ENCODE data around the gene INMT.

Gene INMT

GRCh38 chr7:30789334-30789711, 37.4 kb downstream of the INMT start:
- peak overlapping the region; percentile 75 to 81 for H3K27ac ChIP-seq
- no peak for DNase-seq (ENCODE audit: low spot score)
- TF ChIP-seq, protein P1, sequence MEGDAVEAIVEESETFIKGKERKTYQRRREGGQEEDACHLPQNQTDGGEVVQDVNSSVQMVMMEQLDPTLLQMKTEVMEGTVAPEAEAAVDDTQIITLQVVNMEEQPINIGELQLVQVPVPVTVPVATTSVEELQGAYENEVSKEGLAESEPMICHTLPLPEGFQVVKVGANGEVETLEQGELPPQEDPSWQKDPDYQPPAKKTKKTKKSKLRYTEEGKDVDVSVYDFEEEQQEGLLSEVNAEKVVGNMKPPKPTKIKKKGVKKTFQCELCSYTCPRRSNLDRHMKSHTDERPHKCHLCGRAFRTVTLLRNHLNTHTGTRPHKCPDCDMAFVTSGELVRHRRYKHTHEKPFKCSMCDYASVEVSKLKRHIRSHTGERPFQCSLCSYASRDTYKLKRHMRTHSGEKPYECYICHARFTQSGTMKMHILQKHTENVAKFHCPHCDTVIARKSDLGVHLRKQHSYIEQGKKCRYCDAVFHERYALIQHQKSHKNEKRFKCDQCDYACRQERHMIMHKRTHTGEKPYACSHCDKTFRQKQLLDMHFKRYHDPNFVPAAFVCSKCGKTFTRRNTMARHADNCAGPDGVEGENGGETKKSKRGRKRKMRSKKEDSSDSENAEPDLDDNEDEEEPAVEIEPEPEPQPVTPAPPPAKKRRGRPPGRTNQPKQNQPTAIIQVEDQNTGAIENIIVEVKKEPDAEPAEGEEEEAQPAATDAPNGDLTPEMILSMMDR (IDR thresholded peaks at IDR 0.05): no peak

DNA sequence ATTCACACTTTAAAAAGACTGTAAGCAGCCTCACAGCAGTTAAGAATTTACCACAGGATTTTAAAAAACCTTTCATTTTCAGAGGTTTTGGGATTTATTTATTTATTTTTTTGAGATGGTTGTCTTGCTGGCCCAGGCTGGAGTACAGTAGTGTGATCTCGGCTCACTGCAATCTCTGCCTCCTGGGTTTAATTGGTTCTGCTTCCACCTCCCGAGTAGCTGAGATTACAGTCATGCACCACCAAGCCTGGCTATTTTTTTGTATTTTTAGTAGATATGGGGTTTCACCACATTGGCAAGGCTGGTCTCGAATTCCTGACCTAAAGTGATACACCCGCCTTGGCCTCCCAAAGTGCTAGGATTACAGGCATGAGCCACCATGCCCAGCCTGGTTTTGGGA, 38.4 kb downstream of the INMT start:
- no peak overlapping the region for H3K4me3 ChIP-seq
- TF ChIP-seq, protein P1 (IDR thresholded peaks at IDR 0.05): no peak
- DNase-seq (ENCODE audit: low spot score): no peak
- peak overlapping the region; percentile 18 to 75 for H3K27ac ChIP-seq

More at GRCh38 chr7:30789334-30789711, 37.4 kb downstream of the INMT start:
- H3K4me3 ChIP-seq: no peak overlapping the region

- no peak for DNase-seq (ENCODE audit: low spot score)
- Histone ChIP-seq H3K27ac (peak overlapping the region in 1 of 2 donors; percentile 18), H3K4me3 (no peak overlapping the region)
- TF ChIP-seq, protein P1 (IDR thresholded peaks at IDR 0.05): no peak
Measured at GRCh38 chr7:30791114-30791513, 39.2 kb downstream of the INMT start.

DNA sequence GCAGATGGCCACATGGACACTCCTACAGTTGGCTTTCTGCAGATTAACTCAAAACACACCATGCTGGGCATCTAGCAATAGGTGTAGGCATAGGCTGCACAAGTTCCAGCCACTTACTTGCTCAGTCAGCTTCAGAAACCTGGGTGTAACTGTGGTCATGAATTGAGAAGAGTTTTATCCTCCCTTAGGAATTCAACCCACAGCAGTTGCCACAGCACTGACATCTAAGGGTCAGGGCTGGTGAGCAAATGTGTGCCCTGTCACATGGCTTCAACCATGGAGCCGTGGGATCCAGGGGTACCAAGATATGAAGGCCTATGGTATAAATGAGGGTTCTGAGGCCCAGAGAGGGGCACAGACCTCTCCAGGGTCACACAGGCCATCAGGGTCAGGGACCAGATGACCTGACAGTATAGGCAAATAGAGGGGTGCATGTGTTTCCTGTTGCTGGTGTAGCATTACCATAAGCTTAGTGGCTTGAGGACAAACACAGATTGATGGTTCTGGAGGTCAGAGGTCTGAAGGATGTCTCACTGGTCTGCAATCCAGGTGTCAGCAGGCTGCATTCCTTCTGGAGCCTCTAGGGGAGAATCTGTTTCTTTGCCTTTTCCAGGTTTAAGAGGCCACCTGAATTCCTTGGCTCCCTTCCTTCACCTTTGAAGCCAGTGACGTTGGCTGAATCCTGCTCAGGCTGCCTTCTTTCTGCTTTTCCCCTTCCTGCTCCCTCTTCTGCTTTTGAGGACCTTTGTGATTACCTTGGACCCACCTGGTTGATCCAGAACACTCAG, 43.4 kb downstream of the INMT start:
- Histone ChIP-seq H3K27ac (peak overlapping the region in 1 of 2 donors; percentile 17), H3K4me3 (no peak overlapping the region)
- TF ChIP-seq, protein P1 (IDR thresholded peaks at IDR 0.05): no peak
- no peak for DNase-seq (ENCODE audit: low spot score)

DNA sequence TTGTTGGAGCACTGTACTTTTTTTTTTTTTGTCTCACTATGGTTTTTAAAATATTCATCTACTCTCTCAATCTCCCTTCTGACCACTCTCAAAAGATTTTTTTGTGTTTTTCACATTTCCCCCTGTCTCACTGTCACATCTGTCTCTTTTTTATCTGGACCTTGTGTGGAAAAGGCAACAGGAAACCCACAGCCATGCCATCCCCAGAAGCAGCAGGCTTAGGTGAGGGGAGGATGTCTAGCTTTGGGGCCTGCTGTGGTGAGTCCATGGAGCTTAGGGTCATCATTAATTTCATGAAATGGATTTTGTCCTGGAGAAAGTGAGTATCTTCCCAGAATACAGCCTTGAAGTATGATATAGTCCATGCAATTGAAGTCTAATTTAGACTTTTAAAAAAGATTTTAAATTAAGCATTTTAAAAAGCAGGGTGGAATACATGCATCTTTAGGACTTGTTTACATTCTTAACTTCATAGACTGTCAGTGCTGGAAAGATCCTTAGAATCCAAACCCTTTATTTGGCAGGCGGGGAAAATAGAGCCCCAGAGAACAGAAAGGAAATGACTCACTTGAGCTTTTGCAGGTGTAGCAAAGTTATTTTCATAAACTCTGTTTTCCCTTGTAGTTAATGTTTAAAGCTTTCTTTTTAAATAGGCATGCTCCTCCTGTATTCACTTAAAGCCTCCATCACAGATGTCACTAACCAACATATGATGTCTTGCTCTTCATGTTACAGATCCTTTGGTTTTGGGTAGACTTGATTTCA, 44.4 kb downstream of the INMT start:
- TF ChIP-seq, protein P1 (IDR thresholded peaks at IDR 0.05): no peak
- no peak for DNase-seq (ENCODE audit: low spot score)
- Histone ChIP-seq H3K4me3 (no peak overlapping the region), H3K27ac (peak overlapping the region; percentile 17 to 42)

GRCh38 chr7:30797176-30798040, 45.5 kb downstream of the INMT start:
- Histone ChIP-seq H3K27ac (peak overlapping the region; percentile 27 to 42), H3K4me3 (no peak overlapping the region)
- no peak for DNase-seq (ENCODE audit: low spot score)
- TF ChIP-seq, protein P1 (IDR thresholded peaks at IDR 0.05): no peak

Measured in coronary artery (tissue), 2 donors.